HCT116 (cell line): ENCODE results near the gene STAMBP. TPM values are rescaled to one million over a fixed set of nuclear protein-coding genes. Genes with fewer than 3 reads are reported as not detected.

Source experiments
- ATAC-seq: fragments of 200-7000 bp; cut with Tn5 transposase; 2 replicates; pipeline ENCODE4 v1.9.1; 2020; ENCODE audit warnings: mild to moderate bottlenecking, moderate library complexity
- BruUV-seq: library from RNA; stranded (reverse); fragments of 400-500 nt; replicated peaks from 2 replicates; lab custom pipeline; 2021; lab: Mats Ljungman, UMichigan
- CTCF ChIA-PET: fragments of 300-600 bp; sonication (Branson Sonifier 250); formaldehyde crosslinking; loops from one replicate; lab custom pipeline; 2021; ENCODE audit warnings: antibody characterized with exemption; lab: Charles Lee
- POLR2A ChIA-PET: fragments of 300-600, 350-600 bp; sonication (Branson Sonifier 250); formaldehyde crosslinking; loops from one replicate; lab custom pipeline; 2021; ENCODE audit warnings: antibody characterized with exemption; lab: Charles Lee
- RAD21 ChIA-PET, 2 experiments: fragments of 300-600 bp; sonication (Branson Sonifier 250); formaldehyde crosslinking; loops; one replicate each; lab custom pipeline; 2023; ENCODE audit warnings: low total read pairs in 2 of 2; ENCODE audit not compliant: uncharacterized antibody in 2 of 2, unreplicated experiment in 2 of 2, low non-redundant PET in 1 of 2; lab: Charles Lee
- DNase-seq: peaks from one replicate; pipeline ENCODE4 v3.0.0-alpha.2; 2010; ENCODE audit warnings: low read depth, low spot score
- H2AFZ ChIP-seq: fragments of 200-600 bp; shearing (Covaris generic), sonication (generic); 2 replicates; pipeline ENCODE4 v1.6.1; 2017; ENCODE audit warnings: low read depth, mixed run types, mixed read lengths, antibody characterized with exemption, low read length; ENCODE audit not compliant: poor library complexity, severe bottlenecking
- H3K27ac ChIP-seq: 2 replicates; pipeline ENCODE4 v1.5.1; 2012; ENCODE audit warnings: low read depth, low read length
- H3K27me3 ChIP-seq: fragments of 200-600 bp; sonication (generic); 2 replicates; pipeline ENCODE4 v1.6.1; 2016; ENCODE audit warnings: mixed run types, low read length, mixed read lengths; ENCODE audit not compliant: insufficient read depth
- H3K36me3 ChIP-seq, 2 experiments: fragments of 200-500 bp in 1 of 2; fragments of 200-600 bp in 1 of 2; sonication (Bioruptor generic) in 1 of 2; sonication (generic) in 1 of 2; 2 replicates each; pipeline versions ENCODE4 v1.5.1 to v1.6.1; 2014 to 2016; ENCODE audit warnings: low read length in 2 of 2, inconsistent platforms in 1 of 2, mixed read lengths in 1 of 2, mixed run types in 1 of 2; ENCODE audit not compliant: insufficient read depth in 2 of 2, control insufficient read depth in 1 of 2
- H3K4me1 ChIP-seq, 2 experiments: fragments of 200-600 bp in 1 of 2; sonication (generic) in 1 of 2; 2 replicates each; pipeline versions ENCODE4 v1.5.1 to v1.6.1; 2012 to 2017; ENCODE audit warnings: low read length in 2 of 2, inconsistent platforms in 1 of 2, mild to moderate bottlenecking in 1 of 2, mixed read lengths in 1 of 2, mixed run types in 1 of 2, moderate library complexity in 1 of 2; ENCODE audit not compliant: insufficient read depth in 2 of 2, control insufficient read depth in 1 of 2
- H3K4me2 ChIP-seq: fragments of 200-600 bp; sonication (generic); 2 replicates; pipeline ENCODE4 v1.6.1; 2017; ENCODE audit warnings: mixed run types, low read length, mixed read lengths
- H3K4me3 ChIP-seq, 2 experiments: fragments of 200-600 bp in 1 of 2; sonication (generic) in 1 of 2; replicated peaks in 1 of 2; 2 replicates each; pipeline ENCODE4 v1.5.1; 2011 to 2016; ENCODE audit warnings: low read length in 2 of 2, control low read depth in 1 of 2, low read depth in 1 of 2, mild to moderate bottlenecking in 1 of 2, mixed read lengths in 1 of 2, mixed run types in 1 of 2
- H3K79me2 ChIP-seq: fragments of 200-600 bp; sonication (generic); 2 replicates; pipeline ENCODE4 v1.6.1; 2017; ENCODE audit warnings: mild to moderate bottlenecking, mixed run types, low read length, moderate library complexity, mixed read lengths; ENCODE audit not compliant: insufficient read depth
- H3K9ac ChIP-seq: fragments of 200-600 bp; sonication (generic); 2 replicates; pipeline ENCODE4 v1.6.1; 2016; ENCODE audit warnings: low read length, mixed read lengths
- H3K9me2 ChIP-seq: fragments of 200-600 bp; sonication (generic), shearing (Covaris generic); 2 replicates; pipeline ENCODE4 v1.6.1; 2017; ENCODE audit warnings: mixed run types, mild to moderate bottlenecking, moderate library complexity; ENCODE audit not compliant: insufficient read depth
- H3K9me3 ChIP-seq, 2 experiments: fragments of 200-500 bp in 1 of 2; fragments of 200-600 bp in 1 of 2; sonication (Bioruptor generic) in 1 of 2; sonication (generic) in 1 of 2; 2 replicates each; pipeline ENCODE4 v1.6.1; 2014 to 2017; ENCODE audit warnings: low read length in 2 of 2, mixed read lengths in 2 of 2, inconsistent platforms in 1 of 2, low read depth in 1 of 2, mild to moderate bottlenecking in 1 of 2, mixed run types in 1 of 2, moderate library complexity in 1 of 2; ENCODE audit not compliant: control insufficient read depth in 1 of 2, insufficient read depth in 1 of 2
- H4K20me1 ChIP-seq: fragments of 200-600 bp; sonication (generic), shearing (Covaris generic); 2 replicates; pipeline ENCODE4 v1.6.1; 2017; ENCODE audit warnings: mixed run types, mild to moderate bottlenecking, moderate library complexity; ENCODE audit not compliant: insufficient read depth
- ATF3 ChIP-seq: IDR thresholded peaks from 2 replicates; pipeline ENCODE4 v1.6.1; 2012
- CBX3 ChIP-seq: IDR thresholded peaks from 2 replicates; pipeline ENCODE4 v1.6.1; 2012; ENCODE audit warnings: low read depth
- CEBPB ChIP-seq: IDR thresholded peaks from 2 replicates; pipeline ENCODE4 v1.6.1; 2012; ENCODE audit warnings: low read depth
- EGR1 ChIP-seq: IDR thresholded peaks from 2 replicates; pipeline ENCODE4 v1.6.1; 2012; ENCODE audit warnings: low read depth
- EZH2phosphoT487 ChIP-seq: fragments of 200-600 bp; IDR thresholded peaks from 2 replicates; pipeline ENCODE4 v1.6.1; 2018; ENCODE audit warnings: antibody characterized with exemption, borderline replicate concordance
- JUND ChIP-seq: IDR thresholded peaks from 2 replicates; pipeline ENCODE4 v1.6.1; 2012
- RAD21 ChIP-seq: IDR thresholded peaks from 2 replicates; pipeline ENCODE4 v1.6.1; 2012; ENCODE audit warnings: low read depth, mild to moderate bottlenecking
- TCF7L2 ChIP-seq: IDR thresholded peaks from 2 replicates; pipeline ENCODE4 v1.7.0; 2011; ENCODE audit warnings: borderline replicate concordance, inconsistent platforms; ENCODE audit not compliant: insufficient read depth, insufficient read length; ENCODE audit errors: extremely low read depth
- YY1 ChIP-seq: IDR thresholded peaks from 2 replicates; pipeline ENCODE4 v1.6.1; 2011; ENCODE audit warnings: low read length, low read depth, moderate library complexity, mild to moderate bottlenecking; ENCODE audit not compliant: insufficient replicate concordance; ENCODE audit errors: extremely low read depth
- ZNF274 ChIP-seq: fragments of 200-500 bp; sonication (Bioruptor generic); IDR thresholded peaks from 2 replicates; pipeline ENCODE4 v1.6.1; 2014; ENCODE audit warnings: mild to moderate bottlenecking, low read depth, low read length, inconsistent platforms
- intact Hi-C: fragments of 100-400 bp; cut with micrococcal nuclease; formaldehyde crosslinking; loops from 2 replicates; pipeline ENCODE4 v1.10.0; 2022
- total RNA-seq: library from RNA; stranded (reverse); gene quantifications from one replicate; pipeline ENCODE4 v1.2.1, GENCODE V29; 2021; ENCODE audit not compliant: unreplicated experiment
- TF ChIP-seq, protein P1 (sequence below): IDR thresholded peaks from 2 replicates; pipeline ENCODE4 v1.6.1; 2011; ENCODE audit warnings: mild to moderate bottlenecking, low read length, moderate library complexity; ENCODE audit not compliant: insufficient replicate concordance; ENCODE audit errors: extremely low read depth
- TF ChIP-seq, protein P2 (sequence below): IDR thresholded peaks from 2 replicates; pipeline ENCODE4 v1.6.1; 2012; ENCODE audit warnings: low read depth

The STAMBP gene
- total RNA-seq, 1 experiment from 2014 or later: 45.2 TPM

- no peak overlapping the region for H3K4me3 ChIP-seq
- no peak for ATAC-seq
- no peak overlapping the region for H3K27ac ChIP-seq
- DNase-seq: no peak
- no peak overlapping the region for H2AFZ ChIP-seq
- H3K4me2 ChIP-seq: no peak overlapping the region
- no peaks in the 10 kb centered on the region for H3K4me1 ChIP-seq
- no peaks in the 10 kb centered on the region for H3K79me2 ChIP-seq
- no peak overlapping the region for H3K9ac ChIP-seq
- TF ChIP-seq EZH2phosphoT487: no peak
- TF ChIP-seq JUND: no peak
- TF ChIP-seq YY1: no peak
- no peak for TF ChIP-seq CBX3
- TF ChIP-seq, protein P1, sequence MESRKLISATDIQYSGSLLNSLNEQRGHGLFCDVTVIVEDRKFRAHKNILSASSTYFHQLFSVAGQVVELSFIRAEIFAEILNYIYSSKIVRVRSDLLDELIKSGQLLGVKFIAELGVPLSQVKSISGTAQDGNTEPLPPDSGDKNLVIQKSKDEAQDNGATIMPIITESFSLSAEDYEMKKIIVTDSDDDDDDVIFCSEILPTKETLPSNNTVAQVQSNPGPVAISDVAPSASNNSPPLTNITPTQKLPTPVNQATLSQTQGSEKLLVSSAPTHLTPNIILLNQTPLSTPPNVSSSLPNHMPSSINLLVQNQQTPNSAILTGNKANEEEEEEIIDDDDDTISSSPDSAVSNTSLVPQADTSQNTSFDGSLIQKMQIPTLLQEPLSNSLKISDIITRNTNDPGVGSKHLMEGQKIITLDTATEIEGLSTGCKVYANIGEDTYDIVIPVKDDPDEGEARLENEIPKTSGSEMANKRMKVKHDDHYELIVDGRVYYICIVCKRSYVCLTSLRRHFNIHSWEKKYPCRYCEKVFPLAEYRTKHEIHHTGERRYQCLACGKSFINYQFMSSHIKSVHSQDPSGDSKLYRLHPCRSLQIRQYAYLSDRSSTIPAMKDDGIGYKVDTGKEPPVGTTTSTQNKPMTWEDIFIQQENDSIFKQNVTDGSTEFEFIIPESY: no peak
- no peak for TF ChIP-seq CEBPB
- no peak for TF ChIP-seq TCF7L2
- no peak for TF ChIP-seq EGR1
- TF ChIP-seq ZNF274: no peak
- no peak for TF ChIP-seq ATF3
- TF ChIP-seq RAD21: no peak
- TF ChIP-seq, protein P2, sequence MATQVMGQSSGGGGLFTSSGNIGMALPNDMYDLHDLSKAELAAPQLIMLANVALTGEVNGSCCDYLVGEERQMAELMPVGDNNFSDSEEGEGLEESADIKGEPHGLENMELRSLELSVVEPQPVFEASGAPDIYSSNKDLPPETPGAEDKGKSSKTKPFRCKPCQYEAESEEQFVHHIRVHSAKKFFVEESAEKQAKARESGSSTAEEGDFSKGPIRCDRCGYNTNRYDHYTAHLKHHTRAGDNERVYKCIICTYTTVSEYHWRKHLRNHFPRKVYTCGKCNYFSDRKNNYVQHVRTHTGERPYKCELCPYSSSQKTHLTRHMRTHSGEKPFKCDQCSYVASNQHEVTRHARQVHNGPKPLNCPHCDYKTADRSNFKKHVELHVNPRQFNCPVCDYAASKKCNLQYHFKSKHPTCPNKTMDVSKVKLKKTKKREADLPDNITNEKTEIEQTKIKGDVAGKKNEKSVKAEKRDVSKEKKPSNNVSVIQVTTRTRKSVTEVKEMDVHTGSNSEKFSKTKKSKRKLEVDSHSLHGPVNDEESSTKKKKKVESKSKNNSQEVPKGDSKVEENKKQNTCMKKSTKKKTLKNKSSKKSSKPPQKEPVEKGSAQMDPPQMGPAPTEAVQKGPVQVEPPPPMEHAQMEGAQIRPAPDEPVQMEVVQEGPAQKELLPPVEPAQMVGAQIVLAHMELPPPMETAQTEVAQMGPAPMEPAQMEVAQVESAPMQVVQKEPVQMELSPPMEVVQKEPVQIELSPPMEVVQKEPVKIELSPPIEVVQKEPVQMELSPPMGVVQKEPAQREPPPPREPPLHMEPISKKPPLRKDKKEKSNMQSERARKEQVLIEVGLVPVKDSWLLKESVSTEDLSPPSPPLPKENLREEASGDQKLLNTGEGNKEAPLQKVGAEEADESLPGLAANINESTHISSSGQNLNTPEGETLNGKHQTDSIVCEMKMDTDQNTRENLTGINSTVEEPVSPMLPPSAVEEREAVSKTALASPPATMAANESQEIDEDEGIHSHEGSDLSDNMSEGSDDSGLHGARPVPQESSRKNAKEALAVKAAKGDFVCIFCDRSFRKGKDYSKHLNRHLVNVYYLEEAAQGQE: no peak
- no peaks in the 10 kb centered on the region for H3K36me3 ChIP-seq
- intact Hi-C loops: no loop called here
- no peaks in the 10 kb centered on the region for H3K9me3 ChIP-seq
- no TSS peak for BruUV-seq
- RAD21 ChIA-PET: interaction anchor here in 1 of 2 experiments (0.6 kb wide), 1 partner anchor 58 kb away, joined by 4 read pairs; no protein-coding TSS in a partner anchor
- no peaks in the 10 kb centered on the region for H3K27me3 ChIP-seq
- POLR2A ChIA-PET: interaction anchor here (1.3 kb wide), 1 partner anchor 10 kb away, joined by 4 read pairs; no protein-coding TSS in a partner anchor
- H3K9me2 ChIP-seq: no peaks in the 10 kb centered on the region
- CTCF ChIA-PET: interaction anchor here (0.9 kb wide), 1 partner anchor 10 kb away, joined by 4 read pairs; no protein-coding TSS in a partner anchor
- H4K20me1 ChIP-seq: no peaks in the 10 kb centered on the region
Observed at GRCh38 chr2:73910873-73911547, 82.2 kb downstream of the STAMBP start.
